Neural cell (in vitro differentiated cells): ENCODE measurements around the gene HSPBAP1. TPM values are rescaled to one million over a fixed set of nuclear protein-coding genes. Genes with fewer than 3 reads are reported as not detected.

Experiments
- H2AFZ ChIP-seq: fragments of 200-600, 300-800 bp; sonication (generic), shearing (Covaris generic); 2 replicates; pipeline ENCODE4 v1.6.0; 2014; ENCODE audit warnings: low read depth, mild to moderate bottlenecking, antibody characterized with exemption, low read length, moderate library complexity
- H3F3A ChIP-seq: fragments of 200-600 bp; shearing (Covaris generic); 2 replicates; pipeline ENCODE4 v1.6.1; 2016; ENCODE audit warnings: mild to moderate bottlenecking, moderate library complexity, mixed read lengths, antibody characterized with exemption, low read length; ENCODE audit not compliant: insufficient read depth, poor library complexity, severe bottlenecking
- H3K27ac ChIP-seq: fragments of 200-600, 300-800 bp; sonication (generic), shearing (Covaris generic); 2 replicates; pipeline ENCODE4 v1.5.1; 2014; ENCODE audit warnings: mild to moderate bottlenecking, low read length, moderate library complexity
- H3K27me3 ChIP-seq: fragments of 300-800, 200-600 bp; sonication (generic), shearing (Covaris generic); 2 replicates; pipeline ENCODE4 v1.6.0; 2014; ENCODE audit warnings: mild to moderate bottlenecking, low read depth, low read length, moderate library complexity; ENCODE audit not compliant: insufficient read depth
- H3K36me3 ChIP-seq: fragments of 300-800, 200-600 bp; sonication (generic), shearing (Covaris generic); 2 replicates; pipeline ENCODE4 v1.5.1; 2014; ENCODE audit warnings: mild to moderate bottlenecking, antibody characterized with exemption, low read length, moderate library complexity; ENCODE audit not compliant: insufficient read depth
- H3K4me2 ChIP-seq: fragments of 300-800, 200-600 bp; sonication (generic), shearing (Covaris generic); 2 replicates; pipeline ENCODE4 v1.6.0; 2014; ENCODE audit warnings: mild to moderate bottlenecking, low read length
- H3K4me3 ChIP-seq: fragments of 300-800, 200-600 bp; sonication (generic), shearing (Covaris generic); 2 replicates; pipeline ENCODE4 v1.5.1; 2014; ENCODE audit warnings: mild to moderate bottlenecking, low read length, moderate library complexity
- H3K79me2 ChIP-seq: fragments of 200-600 bp; shearing (Covaris generic); replicated peaks from 2 replicates; pipeline ENCODE4 v1.6.0; 2014; ENCODE audit warnings: mild to moderate bottlenecking, low read length, moderate library complexity; ENCODE audit not compliant: insufficient read depth
- H3K9ac ChIP-seq: fragments of 300-800, 200-600 bp; sonication (generic), shearing (Covaris generic); 2 replicates; pipeline ENCODE4 v1.6.1; 2016; ENCODE audit warnings: mild to moderate bottlenecking, low read length, mixed read lengths
- H3K9me2 ChIP-seq: fragments of 200-600 bp; shearing (Covaris generic); 2 replicates; pipeline ENCODE4 v1.6.1; 2016; ENCODE audit warnings: mild to moderate bottlenecking, low read length, mixed read lengths; ENCODE audit not compliant: insufficient read depth
- H3K9me3 ChIP-seq: fragments of 200-600, 300-800 bp; sonication (generic), shearing (Covaris generic); 2 replicates; pipeline ENCODE4 v1.6.1; 2016; ENCODE audit warnings: mild to moderate bottlenecking, mixed run types, low read length, moderate library complexity, mixed read lengths
- H4K20me1 ChIP-seq: fragments of 200-600 bp; shearing (Covaris generic); 2 replicates; pipeline ENCODE4 v1.6.1; 2016; ENCODE audit warnings: mild to moderate bottlenecking, mixed run types; ENCODE audit not compliant: insufficient read depth
- CTCF ChIP-seq: fragments of 450-650 bp; IDR thresholded peaks from 2 replicates; pipeline ENCODE4 v1.5.1; 2014; ENCODE audit warnings: antibody characterized with exemption, mild to moderate bottlenecking, moderate library complexity; ENCODE audit not compliant: poor library complexity, severe bottlenecking
- EP300 ChIP-seq: fragments of 450-650 bp; conservative IDR thresholded peaks from 2 replicates; pipeline ENCODE4 v1.6.1; 2014; ENCODE audit warnings: antibody characterized with exemption, mild to moderate bottlenecking, moderate library complexity; ENCODE audit not compliant: poor library complexity, severe bottlenecking
- EZH2 ChIP-seq: fragments of 200-600, 300-800 bp; shearing (Covaris generic), sonication (generic); IDR thresholded peaks from 2 replicates; pipeline ENCODE4 v1.6.1; 2014; ENCODE audit warnings: antibody characterized with exemption, low read length, borderline replicate concordance, mild to moderate bottlenecking; ENCODE audit not compliant: insufficient read depth, poor library complexity, severe bottlenecking
- MXI1 ChIP-seq: fragments of 450-650 bp; conservative IDR thresholded peaks from 2 replicates; pipeline ENCODE4 v1.6.1; 2014; ENCODE audit warnings: antibody characterized with exemption, mild to moderate bottlenecking; ENCODE audit not compliant: poor library complexity, severe bottlenecking
- POLR2AphosphoS5 ChIP-seq: IDR thresholded peaks from 2 replicates; pipeline ENCODE4 v1.6.1; 2012
- RAD21 ChIP-seq: fragments of 450-650 bp; conservative IDR thresholded peaks from 2 replicates; pipeline ENCODE4 v1.6.1; 2014; ENCODE audit warnings: antibody characterized with exemption, mild to moderate bottlenecking, moderate library complexity
- REST ChIP-seq: IDR thresholded peaks from 2 replicates; pipeline ENCODE4 v1.6.1; 2012; ENCODE audit warnings: borderline replicate concordance
- SMC3 ChIP-seq: fragments of 450-650 bp; conservative IDR thresholded peaks from 2 replicates; pipeline ENCODE4 v1.6.1; 2014; ENCODE audit warnings: antibody characterized with exemption, mild to moderate bottlenecking, moderate library complexity; ENCODE audit not compliant: poor library complexity
- TAF1 ChIP-seq: IDR thresholded peaks from 2 replicates; pipeline ENCODE4 v1.6.1; 2012; ENCODE audit warnings: low read depth
- polyA plus RNA-seq: library from polyadenylated mRNA; depleted of rRNA; stranded (reverse); fragments of >200 nt; gene quantifications from 2 replicates; pipeline ENCODE4 v1.2.3, GENCODE V29; 2014

Gene HSPBAP1
- polyA plus RNA-seq, 1 donor from 2014 or later, result 8.6 TPM

- Histone ChIP-seq H3K9me3 (no peaks in the 10 kb centered on the region), H3K27ac (no peak overlapping the region), H3K36me3 (no peaks in the 10 kb centered on the region), H3K4me2 (no peak overlapping the region), H2AFZ (no peak overlapping the region), H3K79me2 (no peaks in the 10 kb centered on the region), H3K4me3 (no peak overlapping the region), H3K9ac (no peak overlapping the region), H3K27me3 (no peaks in the 10 kb centered on the region), H3F3A (no peaks in the 10 kb centered on the region), H3K9me2 (no peaks in the 10 kb centered on the region), H4K20me1 (no peaks in the 10 kb centered on the region)
- TF ChIP-seq RAD21 (no peak), EZH2 (no peak), MXI1 (no peak), EP300 (no peak), TAF1 (no peak), POLR2AphosphoS5 (no peak), REST (no peak), CTCF (no peak)
Measured at GRCh38 chr3:122782804-122783203, 10.8 kb downstream of the HSPBAP1 start.

- H4K20me1 ChIP-seq, result no peaks in the 10 kb centered on the region
- H2AFZ ChIP-seq, result no peak overlapping the region
- no peak overlapping the region for H3K4me2 ChIP-seq
- H3K36me3 ChIP-seq, result no peaks in the 10 kb centered on the region
- H3K9me3 ChIP-seq, result no peaks in the 10 kb centered on the region
- H3K9ac ChIP-seq, result no peak overlapping the region
- H3K4me3 ChIP-seq, result no peak overlapping the region
- TF ChIP-seq RAD21, result no peak
- no peak for TF ChIP-seq SMC3
- no peak for TF ChIP-seq TAF1
- TF ChIP-seq CTCF, result no peak
- TF ChIP-seq EZH2, result no peak
- no peak for TF ChIP-seq MXI1
- no peak for TF ChIP-seq POLR2AphosphoS5
- no peak for TF ChIP-seq EP300
- no peak for TF ChIP-seq REST
- no peak overlapping the region for H3K27ac ChIP-seq
- H3K9me2 ChIP-seq, result no peaks in the 10 kb centered on the region
- H3K27me3 ChIP-seq, result no peaks in the 10 kb centered on the region
- H3K79me2 ChIP-seq, result no peaks in the 10 kb centered on the region
- H3F3A ChIP-seq, result no peaks in the 10 kb centered on the region
Measured at GRCh38 chr3:122777563-122777962, 16.1 kb downstream of the HSPBAP1 start.
